Natural killer cell treated with Interleukin-12 subunit alpha and Interleukin-12 subunit beta and Interleukin-15 and Interleukin-18, amount 100 ng/mL, for 72 hours (primary cell): ENCODE results near the gene MSI2. TPM values are rescaled to one million over a fixed set of nuclear protein-coding genes. Genes with fewer than 3 reads are reported as not detected.
A peak's percentile ranks its signal among the peaks of the same experiment; 100 is the strongest.

Experiments
- ATAC-seq, 2 donors: fragments of 150-1000 bp; cut with Tn5 transposase in 1 of 2; sonication (Bioruptor Pico), chemical (Tn5 transposase) in 1 of 2; 2 replicates each; pipeline ENCODE4 v1.10.0; 2021
- DNase-seq: peaks from one replicate; pipeline ENCODE4 v3.0.0; 2022; ENCODE audit warnings: low spot score
- H3K27ac Mint-ChIP-seq, 2 donors: 1 replicate in 1 of 2; 2 replicates in 1 of 2; pipeline ENCODE4 v1.8.0; 2022; ENCODE audit warnings: mixed read lengths in 2 of 2, mild to moderate bottlenecking in 1 of 2, moderate library complexity in 1 of 2
- H3K27me3 Mint-ChIP-seq, 2 donors: 1 replicate in 1 of 2; 2 replicates in 1 of 2; pipeline ENCODE4 v1.8.0; 2022; ENCODE audit warnings: mixed read lengths in 2 of 2
- H3K36me3 Mint-ChIP-seq: one replicate; pipeline ENCODE4 v1.8.0; 2022; ENCODE audit warnings: mixed read lengths
- H3K4me1 Mint-ChIP-seq, 2 donors: 1 replicate in 1 of 2; 2 replicates in 1 of 2; pipeline ENCODE4 v1.8.0; 2022; ENCODE audit warnings: low read depth in 2 of 2, mixed read lengths in 2 of 2, mild to moderate bottlenecking in 1 of 2
- H3K4me3 Mint-ChIP-seq: one replicate; pipeline ENCODE4 v1.8.0; 2022; ENCODE audit warnings: mixed read lengths
- H3K9me3 Mint-ChIP-seq: 2 replicates; pipeline ENCODE4 v1.8.0; 2022; ENCODE audit warnings: mixed read lengths
- total RNA-seq, 2 donors: library from RNA; stranded (reverse); gene quantifications; one replicate each; pipeline ENCODE4 v1.2.3, GENCODE V29; 2022

Gene MSI2
- total RNA-seq, 2 donors from 2014 or later: 51.3 to 126 TPM

- Mint-ChIP-seq H3K4me1 (peaks cover 10 to 11% of the 10 kb centered on the region in 2 donors), H3K27ac (no peak overlapping the region), H3K27me3 (no peaks in the 10 kb centered on the region), H3K9me3 (no peaks in the 10 kb centered on the region), H3K4me3 (no peak overlapping the region), H3K36me3 (peaks cover 9% of the 10 kb centered on the region)
- DNase-seq (no peak), ATAC-seq (no peak)
These were observed 139.5 kb downstream of the MSI2 start for GRCh38 chr17:57395721-57396321.

DNA sequence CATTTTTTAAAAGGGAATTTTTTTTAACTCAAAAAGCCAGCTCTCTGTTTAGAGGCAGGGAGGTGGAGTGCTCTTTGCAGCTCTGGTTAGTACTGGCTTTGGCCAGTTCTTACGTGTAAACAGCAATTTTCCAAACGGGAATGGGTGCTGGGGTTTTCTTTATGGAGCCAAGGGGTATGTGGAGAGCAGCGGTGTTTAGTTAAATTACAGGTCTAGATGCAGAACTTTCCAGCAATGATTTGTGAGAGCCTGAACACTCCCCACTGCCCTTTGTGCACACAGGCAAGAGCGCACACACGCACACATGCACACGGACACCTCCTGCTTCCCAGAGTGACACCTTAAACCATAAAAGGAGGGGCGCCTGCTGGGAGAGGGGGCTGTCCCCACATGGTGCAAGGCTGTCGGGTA lies 140.2 kb downstream of the MSI2 start:
- peaks cover 10 to 11% of the 10 kb centered on the region in 2 donors for H3K4me1 Mint-ChIP-seq
- no peak overlapping the region for H3K27ac Mint-ChIP-seq
- DNase-seq (no peak), ATAC-seq (peak in 1 of 2 donors; percentile 33)
- H3K4me3 Mint-ChIP-seq: no peak overlapping the region
- H3K9me3 Mint-ChIP-seq: no peaks in the 10 kb centered on the region
- H3K27me3 Mint-ChIP-seq: no peaks in the 10 kb centered on the region
- peaks cover 9% of the 10 kb centered on the region for H3K36me3 Mint-ChIP-seq

DNA sequence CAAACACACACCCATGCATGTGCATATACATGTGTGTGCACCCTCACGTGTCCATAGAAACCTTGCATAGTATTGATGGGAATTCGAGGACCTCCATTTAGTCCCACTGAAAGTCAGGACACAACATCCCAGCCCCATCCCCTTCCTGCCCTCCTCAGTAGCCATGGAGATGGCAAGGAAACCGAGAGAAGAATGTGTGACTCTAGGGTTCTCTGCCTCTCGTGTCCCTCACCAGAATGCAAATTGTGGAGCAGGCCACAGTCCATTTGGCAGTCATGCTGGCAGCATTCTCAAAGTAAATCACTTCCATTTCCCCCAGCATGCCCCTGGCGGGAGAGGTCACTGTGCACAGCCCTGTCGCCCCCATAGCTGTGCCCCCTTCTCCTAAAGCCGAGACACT lies 141.1 kb downstream of the MSI2 start:
- Mint-ChIP-seq H3K4me3 (no peak overlapping the region), H3K36me3 (peaks cover 9% of the 10 kb centered on the region), H3K27ac (no peak overlapping the region), H3K27me3 (no peaks in the 10 kb centered on the region), H3K9me3 (no peaks in the 10 kb centered on the region), H3K4me1 (peaks cover 10 to 11% of the 10 kb centered on the region in 2 donors)
- DNase-seq: no peak
- no peak for ATAC-seq

DNA sequence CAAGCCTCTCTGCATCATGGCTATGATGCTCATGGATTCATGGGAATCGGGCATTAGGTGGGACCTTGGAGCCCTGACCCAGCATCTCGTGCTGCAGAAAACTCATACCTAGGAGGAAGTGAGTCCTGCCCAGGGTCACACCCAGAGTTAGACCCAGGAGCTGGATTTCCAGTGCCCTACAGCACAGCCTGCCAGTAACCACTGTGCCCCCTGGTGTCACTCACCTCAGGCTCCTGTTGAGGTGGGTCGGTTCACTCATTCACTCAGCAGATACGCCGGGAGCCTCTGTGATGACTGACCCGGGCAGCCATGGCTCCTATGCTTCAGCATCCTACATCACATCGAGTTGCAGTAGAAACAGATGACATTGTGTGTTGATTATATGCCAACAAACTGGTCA lies 143.4 kb downstream of the MSI2 start:
- H3K4me3 Mint-ChIP-seq: no peak overlapping the region
- DNase-seq: no peak

DNA sequence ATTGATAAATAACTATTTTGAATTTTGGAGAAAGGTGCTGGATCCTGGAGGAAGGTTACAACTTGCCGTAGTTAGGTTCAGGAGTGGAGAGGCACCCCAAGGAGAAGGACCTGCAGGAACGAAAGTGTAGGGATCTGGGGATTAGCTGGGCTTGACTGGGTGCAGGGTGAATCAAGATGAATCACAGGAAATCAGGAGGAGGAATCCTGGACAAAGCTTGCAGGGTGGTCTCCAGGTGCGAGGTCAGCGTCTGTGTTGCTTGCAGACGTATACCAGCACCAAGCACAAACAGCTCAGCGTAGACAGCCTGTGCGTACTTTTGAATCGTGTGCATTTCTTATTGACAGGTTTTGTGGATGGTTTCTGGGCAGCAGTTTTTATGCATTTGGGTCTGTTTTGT lies 144.3 kb downstream of the MSI2 start:
- Mint-ChIP-seq H3K27me3 (no peaks in the 10 kb centered on the region), H3K36me3 (peaks cover 4% of the 10 kb centered on the region), H3K4me3 (no peak overlapping the region), H3K9me3 (no peaks in the 10 kb centered on the region), H3K27ac (no peak overlapping the region), H3K4me1 (peaks cover 0 to 9% of the 10 kb centered on the region in 2 donors)
- ATAC-seq (no peak), DNase-seq (no peak)

More for the DNA sequence above, 143.4 kb downstream of the MSI2 start:
- Mint-ChIP-seq H3K9me3 (no peaks in the 10 kb centered on the region), H3K27me3 (no peaks in the 10 kb centered on the region), H3K4me1 (peaks cover 8 to 14% of the 10 kb centered on the region in 2 donors), H3K36me3 (peaks cover 7% of the 10 kb centered on the region), H3K27ac (no peak overlapping the region)
- peak; percentile 22 to 43 for ATAC-seq

- DNase-seq (no peak), ATAC-seq (peak in 1 of 2 donors; percentile 8)
- H3K4me3 Mint-ChIP-seq: no peak overlapping the region
- no peaks in the 10 kb centered on the region for H3K9me3 Mint-ChIP-seq
- H3K27ac Mint-ChIP-seq: no peak overlapping the region
- H3K36me3 Mint-ChIP-seq: peaks cover 4% of the 10 kb centered on the region
- H3K4me1 Mint-ChIP-seq: peaks cover 3 to 13% of the 10 kb centered on the region in 2 donors
- H3K27me3 Mint-ChIP-seq: no peaks in the 10 kb centered on the region
These were observed 145.5 kb downstream of the MSI2 start for GRCh38 chr17:57401556-57402488.

GRCh38 chr17:57402681-57403180 lies 146.4 kb downstream of the MSI2 start:
- Mint-ChIP-seq H3K27ac (no peak overlapping the region), H3K27me3 (no peaks in the 10 kb centered on the region), H3K4me1 (peaks cover 12 to 21% of the 10 kb centered on the region in 2 donors), H3K9me3 (no peaks in the 10 kb centered on the region), H3K36me3 (peaks cover 4% of the 10 kb centered on the region), H3K4me3 (no peak overlapping the region)
- ATAC-seq (no peak), DNase-seq (no peak)

DNA sequence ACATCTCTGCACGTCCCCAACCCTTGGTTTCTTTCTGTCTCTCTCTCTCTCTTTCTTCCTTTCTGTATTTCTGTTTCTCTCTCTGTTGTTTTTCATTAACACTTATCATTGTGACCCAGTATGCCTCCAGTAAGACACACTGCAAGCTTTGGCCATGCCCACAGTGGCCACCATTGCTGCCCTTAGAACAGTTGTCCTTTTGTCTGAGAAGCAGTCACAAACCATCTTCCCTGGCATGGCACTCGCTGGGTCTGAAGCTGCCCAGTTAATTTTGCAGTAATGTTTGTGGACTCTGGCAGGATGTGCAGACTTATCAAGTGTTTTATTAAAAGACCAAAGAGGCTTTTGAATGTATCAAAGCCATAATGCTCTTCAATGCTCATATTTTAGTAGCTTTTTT lies 146.9 kb downstream of the MSI2 start:
- Mint-ChIP-seq H3K4me3 (no peak overlapping the region), H3K9me3 (no peaks in the 10 kb centered on the region), H3K27ac (no peak overlapping the region), H3K4me1 (peaks cover 17 to 25% of the 10 kb centered on the region in 2 donors), H3K36me3 (peaks cover 4% of the 10 kb centered on the region), H3K27me3 (no peaks in the 10 kb centered on the region)
- DNase-seq (no peak), ATAC-seq (no peak)

- H3K27ac Mint-ChIP-seq: peak overlapping the region in 1 of 2 donors; percentile 22
- no peaks in the 10 kb centered on the region for H3K27me3 Mint-ChIP-seq
- no peak overlapping the region for H3K4me3 Mint-ChIP-seq
- no peak for ATAC-seq
- DNase-seq: no peak
- H3K36me3 Mint-ChIP-seq: peaks cover 4% of the 10 kb centered on the region
- no peaks in the 10 kb centered on the region for H3K9me3 Mint-ChIP-seq
- H3K4me1 Mint-ChIP-seq: peaks cover 23 to 30% of the 10 kb centered on the region in 2 donors
These were observed 147.8 kb downstream of the MSI2 start for GRCh38 chr17:57404073-57404472.

- H3K4me3 Mint-ChIP-seq: no peak overlapping the region
- peaks cover 23 to 28% of the 10 kb centered on the region in 2 donors for H3K4me1 Mint-ChIP-seq
- no peak for ATAC-seq
These were observed 148.6 kb downstream of the MSI2 start for GRCh38 chr17:57404795-57405490.

GRCh38 chr17:57405491-57406072 lies 149.3 kb downstream of the MSI2 start:
- DNase-seq: no peak
- H3K9me3 Mint-ChIP-seq: no peaks in the 10 kb centered on the region
- H3K36me3 Mint-ChIP-seq: peaks cover 4% of the 10 kb centered on the region
- H3K4me1 Mint-ChIP-seq: peaks cover 23 to 26% of the 10 kb centered on the region in 2 donors
- no peak overlapping the region for H3K27ac Mint-ChIP-seq
- no peak for ATAC-seq
- no peaks in the 10 kb centered on the region for H3K27me3 Mint-ChIP-seq
- no peak overlapping the region for H3K4me3 Mint-ChIP-seq

More at GRCh38 chr17:57404795-57405490, 148.6 kb downstream of the MSI2 start:
- no peaks in the 10 kb centered on the region for H3K9me3 Mint-ChIP-seq
- no peak for DNase-seq
- H3K27ac Mint-ChIP-seq: no peak overlapping the region
- H3K36me3 Mint-ChIP-seq: peaks cover 4% of the 10 kb centered on the region
- no peaks in the 10 kb centered on the region for H3K27me3 Mint-ChIP-seq

GRCh38 chr17:57406131-57406980 lies 150.0 kb downstream of the MSI2 start:
- H3K4me1 Mint-ChIP-seq: peaks cover 23 to 26% of the 10 kb centered on the region in 2 donors
- H3K9me3 Mint-ChIP-seq: no peaks in the 10 kb centered on the region
- peak overlapping the region; percentile 15 for H3K4me3 Mint-ChIP-seq
- ATAC-seq (no peak), DNase-seq (no peak)
- no peaks in the 10 kb centered on the region for H3K27me3 Mint-ChIP-seq
- H3K27ac Mint-ChIP-seq: peak overlapping the region in 1 of 2 donors; percentile 38
- peaks cover 4% of the 10 kb centered on the region for H3K36me3 Mint-ChIP-seq

DNA sequence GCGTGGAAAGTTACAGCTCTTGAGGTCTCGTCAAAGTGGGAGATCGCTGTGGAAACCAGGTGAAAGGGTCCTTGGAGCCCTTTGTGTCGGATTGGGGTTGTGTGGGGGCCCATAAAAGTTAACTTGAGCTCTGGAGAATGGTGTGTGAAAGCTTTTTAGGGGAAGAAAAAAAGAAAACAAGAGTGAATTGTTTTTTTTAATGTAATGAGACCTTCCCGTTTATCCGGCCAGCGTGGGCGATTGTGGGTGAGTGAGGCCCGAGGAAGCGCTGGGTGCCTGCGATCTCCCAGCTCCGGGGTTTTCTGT lies 150.6 kb downstream of the MSI2 start:
- Mint-ChIP-seq H3K27me3 (no peaks in the 10 kb centered on the region), H3K36me3 (peaks cover 4% of the 10 kb centered on the region), H3K4me3 (peak overlapping the region; percentile 15), H3K4me1 (peaks cover 23 to 26% of the 10 kb centered on the region in 2 donors), H3K9me3 (no peaks in the 10 kb centered on the region), H3K27ac (peak overlapping the region in 1 of 2 donors; percentile 38)
- no peak for ATAC-seq
- no peak for DNase-seq
